ENCODE results near the gene CTTNBP2.

CTTNBP2 gene

DNA sequence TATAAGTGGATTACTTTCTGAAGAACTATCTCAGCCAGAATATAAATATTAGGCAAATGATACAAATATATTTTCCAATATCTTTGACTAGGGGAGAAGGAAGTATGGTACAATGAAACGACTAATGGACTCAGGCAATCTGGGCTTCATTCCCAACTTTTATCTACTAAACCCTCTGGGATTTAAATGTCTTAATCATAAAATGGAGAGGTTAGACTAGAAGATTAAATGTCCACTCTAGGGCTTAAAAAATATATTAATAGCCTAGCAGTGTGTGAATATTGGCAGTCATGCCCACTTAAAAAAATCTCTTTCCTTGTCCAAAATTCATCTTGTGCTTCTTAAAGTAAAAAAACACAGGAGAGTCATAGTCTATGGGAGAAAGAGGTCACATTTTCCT, 98.3 kb downstream of the CTTNBP2 start:
- TF ChIP-seq, protein P1, sequence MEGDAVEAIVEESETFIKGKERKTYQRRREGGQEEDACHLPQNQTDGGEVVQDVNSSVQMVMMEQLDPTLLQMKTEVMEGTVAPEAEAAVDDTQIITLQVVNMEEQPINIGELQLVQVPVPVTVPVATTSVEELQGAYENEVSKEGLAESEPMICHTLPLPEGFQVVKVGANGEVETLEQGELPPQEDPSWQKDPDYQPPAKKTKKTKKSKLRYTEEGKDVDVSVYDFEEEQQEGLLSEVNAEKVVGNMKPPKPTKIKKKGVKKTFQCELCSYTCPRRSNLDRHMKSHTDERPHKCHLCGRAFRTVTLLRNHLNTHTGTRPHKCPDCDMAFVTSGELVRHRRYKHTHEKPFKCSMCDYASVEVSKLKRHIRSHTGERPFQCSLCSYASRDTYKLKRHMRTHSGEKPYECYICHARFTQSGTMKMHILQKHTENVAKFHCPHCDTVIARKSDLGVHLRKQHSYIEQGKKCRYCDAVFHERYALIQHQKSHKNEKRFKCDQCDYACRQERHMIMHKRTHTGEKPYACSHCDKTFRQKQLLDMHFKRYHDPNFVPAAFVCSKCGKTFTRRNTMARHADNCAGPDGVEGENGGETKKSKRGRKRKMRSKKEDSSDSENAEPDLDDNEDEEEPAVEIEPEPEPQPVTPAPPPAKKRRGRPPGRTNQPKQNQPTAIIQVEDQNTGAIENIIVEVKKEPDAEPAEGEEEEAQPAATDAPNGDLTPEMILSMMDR (IDR thresholded peaks at IDR 0.05; ENCODE audit: control insufficient read depth, extremely low read depth, insufficient read depth) = no peak
- no peak for DNase-seq (ENCODE audit: low read depth)
- H3K4me3 ChIP-seq (ENCODE audit: low read depth, low read length) = no peak overlapping the region

DNA sequence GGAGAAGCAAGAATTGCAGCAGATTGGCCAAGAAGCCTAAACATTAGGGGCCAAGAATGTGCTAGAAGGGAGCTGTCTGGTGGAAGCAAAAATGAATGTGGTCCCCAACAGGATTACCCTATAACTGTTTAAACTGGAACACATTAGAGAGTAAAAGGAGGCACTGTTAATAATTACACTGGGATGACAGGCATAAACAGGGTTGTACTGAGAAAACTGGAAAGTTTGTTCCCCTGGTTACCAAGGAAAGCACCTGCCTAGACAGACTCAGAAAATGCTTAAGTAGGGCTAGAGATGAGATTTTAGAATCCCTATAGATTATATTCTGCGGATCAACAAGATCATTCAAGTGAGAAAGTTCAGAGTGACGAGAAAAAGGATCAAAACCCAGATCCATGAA, 100.8 kb downstream of the CTTNBP2 start:
- TF ChIP-seq, protein P1 (IDR thresholded peaks at IDR 0.05; ENCODE audit: control insufficient read depth, extremely low read depth, insufficient read depth) = no peak
- H3K4me3 ChIP-seq (ENCODE audit: low read depth, low read length) = no peak overlapping the region
- DNase-seq (ENCODE audit: low read depth) = no peak

DNA sequence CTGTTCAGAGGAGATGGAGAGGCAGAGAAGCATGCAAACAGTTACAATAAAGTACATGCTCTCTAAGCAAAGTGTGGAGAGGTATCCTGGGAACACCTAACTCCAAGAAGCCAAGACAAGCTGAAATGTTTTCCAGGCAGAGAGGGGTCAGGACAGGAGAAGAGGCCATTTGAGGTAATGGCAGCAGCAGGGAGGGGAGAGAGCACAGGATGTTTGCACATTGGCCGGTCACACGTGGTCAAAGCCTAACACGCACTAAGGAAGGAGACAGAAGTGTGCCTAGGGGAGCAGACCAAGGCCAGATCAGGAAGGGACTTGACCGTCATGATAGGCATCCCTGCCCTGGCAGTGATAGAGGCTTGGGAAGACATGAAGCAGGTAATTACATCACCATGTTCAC, 101.5 kb downstream of the CTTNBP2 start:
- H3K4me3 ChIP-seq (ENCODE audit: low read depth, low read length) = no peak overlapping the region
- no peak for DNase-seq (ENCODE audit: low read depth)
- TF ChIP-seq, protein P1 (IDR thresholded peaks at IDR 0.05; ENCODE audit: control insufficient read depth, extremely low read depth, insufficient read depth) = no peak

DNA sequence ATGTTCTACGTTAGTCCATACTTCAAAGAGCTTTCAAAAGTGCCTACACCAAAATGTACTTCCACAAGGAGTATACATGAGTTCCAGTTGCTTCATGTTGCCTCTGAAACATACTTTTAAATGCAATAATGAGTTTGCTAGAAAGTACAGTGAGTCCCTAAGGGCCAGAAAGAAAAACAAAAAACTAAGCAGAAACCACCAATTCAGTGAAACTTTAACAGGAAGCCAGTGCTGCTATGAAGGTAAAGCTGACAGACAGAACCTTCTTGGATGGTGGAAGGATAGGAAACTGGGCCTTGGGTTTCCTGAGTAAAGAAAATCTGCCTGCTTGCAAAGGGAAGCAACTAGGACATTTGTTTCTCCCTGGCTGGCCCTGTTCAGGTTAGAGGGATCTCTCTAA, 104.2 kb downstream of the CTTNBP2 start:
- TF ChIP-seq, protein P1 (IDR thresholded peaks at IDR 0.05; ENCODE audit: control insufficient read depth, extremely low read depth, insufficient read depth) = no peak
- no peak overlapping the region for H3K4me3 ChIP-seq (ENCODE audit: low read depth, low read length)
- no peak for DNase-seq (ENCODE audit: low read depth)

DNA sequence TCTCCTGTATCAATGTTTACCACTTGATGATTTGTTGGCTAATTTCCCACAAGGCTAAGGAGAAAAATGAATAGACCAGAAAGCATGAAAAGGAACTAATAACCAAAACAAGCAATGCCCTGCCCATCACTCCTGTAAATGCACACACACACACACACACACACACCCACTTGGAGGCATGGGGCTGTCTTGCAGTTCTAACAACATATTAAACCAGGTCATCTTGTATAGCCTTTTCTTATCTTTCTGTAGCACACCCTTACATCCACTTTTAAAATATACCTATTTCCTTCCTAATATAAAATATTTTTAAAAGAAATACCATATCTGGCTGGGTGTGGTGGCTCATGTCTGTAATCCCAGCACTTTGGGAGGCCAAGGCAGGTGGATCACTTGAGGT, 105.3 kb downstream of the CTTNBP2 start:
- TF ChIP-seq, protein P1 (IDR thresholded peaks at IDR 0.05; ENCODE audit: control insufficient read depth, extremely low read depth, insufficient read depth) = no peak
- no peak for DNase-seq (ENCODE audit: low read depth)
- H3K4me3 ChIP-seq (ENCODE audit: low read depth, low read length) = no peak overlapping the region

DNA sequence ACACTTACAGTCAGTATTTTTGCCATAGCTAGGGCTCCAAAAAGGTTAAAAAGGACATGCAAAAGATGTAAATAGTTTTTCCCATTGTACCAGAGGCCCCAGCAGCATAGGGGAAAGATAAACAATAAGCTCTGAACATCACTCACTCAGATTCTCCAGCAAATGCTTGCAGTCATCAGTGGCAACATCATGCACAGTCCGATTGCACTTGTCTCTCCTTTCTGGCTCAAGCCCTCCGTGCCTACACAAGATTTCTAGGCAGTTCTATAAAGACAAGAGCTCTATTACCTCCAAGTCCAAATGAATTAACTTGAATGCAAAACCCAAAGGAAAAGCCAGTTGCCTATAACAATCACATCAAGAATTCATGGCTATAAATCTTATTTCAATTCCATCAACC, 106.3 kb downstream of the CTTNBP2 start:
- H3K4me3 ChIP-seq (ENCODE audit: low read depth, low read length) = no peak overlapping the region
- TF ChIP-seq, protein P1 (IDR thresholded peaks at IDR 0.05; ENCODE audit: control insufficient read depth, extremely low read depth, insufficient read depth) = no peak
- DNase-seq (ENCODE audit: low read depth) = no peak

DNA sequence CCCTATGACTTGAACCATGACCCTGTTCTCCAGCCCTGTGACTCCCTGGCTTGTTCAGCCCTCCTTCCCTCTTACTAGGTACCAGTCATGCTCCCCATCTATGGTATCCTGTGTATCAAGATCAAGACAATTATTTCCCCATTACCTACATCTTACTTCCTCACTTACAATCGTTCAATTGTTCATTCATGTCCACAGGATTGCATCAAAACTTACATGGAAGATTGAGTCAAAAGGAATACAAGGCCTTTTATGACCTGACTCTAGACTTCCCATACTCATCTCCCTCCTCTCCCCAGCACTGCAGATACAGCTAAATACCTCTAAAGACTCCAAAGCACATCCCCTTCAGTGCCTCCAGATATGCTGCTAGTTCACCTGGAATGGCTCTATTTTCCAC, 109.2 kb downstream of the CTTNBP2 start:
- TF ChIP-seq, protein P1 (IDR thresholded peaks at IDR 0.05; ENCODE audit: control insufficient read depth, extremely low read depth, insufficient read depth) = no peak
- H3K4me3 ChIP-seq (ENCODE audit: low read depth, low read length) = no peak overlapping the region
- no peak for DNase-seq (ENCODE audit: low read depth)

All from LNCaP clone FGC (cell line).